Cardiac fibroblast (primary cell): ENCODE results near the gene TXNRD2.

ENCODE experiments used
- DNase-seq, 2 donors: peaks; one replicate each; pipeline versions ENCODE4 v3.0.0 to v3.0.0-alpha.2; 2010; ENCODE audit warnings: low read depth in 2 of 2
- H3K4me3 ChIP-seq, 2 donors: replicated peaks in 1 of 2; 1 replicate in 1 of 2; 2 replicates in 1 of 2; pipeline ENCODE4 v1.5.1; 2011; ENCODE audit warnings: low read depth in 2 of 2, low read length in 2 of 2, mild to moderate bottlenecking in 2 of 2, moderate library complexity in 1 of 2
- TF ChIP-seq, protein P1 (sequence below): IDR thresholded peaks from one replicate; pipeline ENCODE4 v1.5.1; 2011; ENCODE audit warnings: low read depth, mild to moderate bottlenecking, low read length, inconsistent platforms

TXNRD2 gene

GRCh38 chr22:19869497-19870152, 72.0 kb downstream of the TXNRD2 start:
- TF ChIP-seq, protein P1, sequence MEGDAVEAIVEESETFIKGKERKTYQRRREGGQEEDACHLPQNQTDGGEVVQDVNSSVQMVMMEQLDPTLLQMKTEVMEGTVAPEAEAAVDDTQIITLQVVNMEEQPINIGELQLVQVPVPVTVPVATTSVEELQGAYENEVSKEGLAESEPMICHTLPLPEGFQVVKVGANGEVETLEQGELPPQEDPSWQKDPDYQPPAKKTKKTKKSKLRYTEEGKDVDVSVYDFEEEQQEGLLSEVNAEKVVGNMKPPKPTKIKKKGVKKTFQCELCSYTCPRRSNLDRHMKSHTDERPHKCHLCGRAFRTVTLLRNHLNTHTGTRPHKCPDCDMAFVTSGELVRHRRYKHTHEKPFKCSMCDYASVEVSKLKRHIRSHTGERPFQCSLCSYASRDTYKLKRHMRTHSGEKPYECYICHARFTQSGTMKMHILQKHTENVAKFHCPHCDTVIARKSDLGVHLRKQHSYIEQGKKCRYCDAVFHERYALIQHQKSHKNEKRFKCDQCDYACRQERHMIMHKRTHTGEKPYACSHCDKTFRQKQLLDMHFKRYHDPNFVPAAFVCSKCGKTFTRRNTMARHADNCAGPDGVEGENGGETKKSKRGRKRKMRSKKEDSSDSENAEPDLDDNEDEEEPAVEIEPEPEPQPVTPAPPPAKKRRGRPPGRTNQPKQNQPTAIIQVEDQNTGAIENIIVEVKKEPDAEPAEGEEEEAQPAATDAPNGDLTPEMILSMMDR, result no peak
- DNase-seq, result no peak
- H3K4me3 ChIP-seq, result no peak overlapping the region

DNA sequence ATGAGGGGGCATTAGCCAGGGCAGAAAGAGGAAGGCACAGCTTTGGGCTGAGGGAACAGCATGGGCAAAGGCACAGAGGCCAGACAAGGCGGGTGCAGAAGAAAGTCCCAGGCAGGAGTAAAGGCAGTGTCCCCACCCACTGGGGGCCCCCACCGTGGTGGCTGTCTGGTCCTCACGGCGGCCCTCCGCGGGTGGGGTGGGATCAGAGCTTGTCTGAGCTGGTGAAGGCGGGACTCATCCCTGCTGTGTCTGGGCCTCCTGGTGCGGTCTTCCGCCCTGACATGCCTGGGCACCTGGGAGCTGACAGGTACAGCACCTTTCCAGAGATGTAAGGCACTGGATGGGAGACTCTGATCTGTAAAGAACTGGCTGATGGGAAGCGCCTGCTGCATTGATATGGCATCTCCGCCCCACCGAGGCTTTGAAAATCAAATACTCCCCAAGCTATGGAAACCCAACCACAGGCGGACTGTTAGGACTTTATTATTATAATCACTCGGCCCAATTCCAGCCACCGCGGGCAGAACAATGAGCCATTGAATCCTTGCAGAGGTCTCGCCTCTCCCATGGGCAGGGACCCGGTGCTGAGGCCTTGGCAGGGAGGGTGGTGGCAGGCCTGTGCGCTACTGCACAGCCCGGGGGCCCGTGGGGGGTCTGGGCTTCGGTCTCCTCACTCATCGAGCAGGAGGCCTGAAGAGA, 72.7 kb downstream of the TXNRD2 start:
- no peak for DNase-seq
- TF ChIP-seq, protein P1, result no peak
- no peak overlapping the region for H3K4me3 ChIP-seq

- DNase-seq, result no peak
- no peak overlapping the region for H3K4me3 ChIP-seq
- TF ChIP-seq, protein P1, result no peak
These were observed 73.3 kb downstream of the TXNRD2 start for GRCh38 chr22:19868333-19868732.

GRCh38 chr22:19867617-19868016, 74.0 kb downstream of the TXNRD2 start:
- DNase-seq, result no peak
- TF ChIP-seq, protein P1, result no peak
- H3K4me3 ChIP-seq, result no peak overlapping the region

- no peak overlapping the region for H3K4me3 ChIP-seq
- TF ChIP-seq, protein P1, result no peak
- no peak for DNase-seq
These were observed 75.0 kb downstream of the TXNRD2 start for GRCh38 chr22:19866665-19867009.

GRCh38 chr22:19865141-19865829, 76.3 kb downstream of the TXNRD2 start:
- peak in 1 of 2 donors; percentile 66 for DNase-seq
- TF ChIP-seq, protein P1, result no peak
- H3K4me3 ChIP-seq, result no peak overlapping the region
